Measurements from ENCODE around the gene ATP5PB.

The ATP5PB gene

GRCh38 chr1:111509997-111510375, 60.7 kb downstream of the ATP5PB start:
- DNase-seq = no peak

GRCh38 chr1:111511370-111511769, 62.1 kb downstream of the ATP5PB start:
- no peak for DNase-seq
